GM12891 (cell line): ENCODE data around the gene ITFG1.

Experiments used
- POLR2A ChIP-seq: IDR thresholded peaks from 2 replicates; pipeline ENCODE4 v1.6.1; 2011; ENCODE audit warnings: low read depth, low read length, control low read depth
- POLR2AphosphoS5 ChIP-seq: IDR thresholded peaks from 2 replicates; pipeline ENCODE4 v1.6.1; 2011; ENCODE audit warnings: low read depth, low read length, control low read depth
- SPI1 ChIP-seq: IDR thresholded peaks from 2 replicates; pipeline ENCODE4 v1.6.1; 2011; ENCODE audit warnings: low read depth, low read length, control low read depth
- TAF1 ChIP-seq: IDR thresholded peaks from 2 replicates; pipeline ENCODE4 v1.6.1; 2011; ENCODE audit warnings: low read depth, low read length, control low read depth

GRCh38 chr16:47230296-47230695 lies 230.6 kb downstream of the ITFG1 start:
- TF ChIP-seq POLR2AphosphoS5: no peak
- no peak for TF ChIP-seq TAF1
- no peak for TF ChIP-seq POLR2A
- TF ChIP-seq SPI1: no peak
